H1 (cell line): ENCODE results near the gene PTPRT. TPM values are rescaled to one million over a fixed set of nuclear protein-coding genes. Genes with fewer than 3 reads are reported as not detected.

ENCODE experiments used
- SP1 ChIP-seq: IDR thresholded peaks from 2 replicates; pipeline ENCODE4 v1.6.1; 2011; ENCODE audit warnings: low read depth, low read length
- polyA plus RNA-seq, 7 experiments: library from polyadenylated mRNA; depleted of rRNA in 3 of 7; stranded (reverse) in 5 of 7; unstranded in 2 of 7; fragments of >200 nt in 5 of 7; fragments of 200-250 nt in 2 of 7; gene quantifications; 1 replicate in 5 of 7; 2 replicates in 1 of 7; 4 replicates in 1 of 7; pipeline versions ENCODE4 v1.2.1 to v1.2.3, GENCODE V29; 2011 to 2013; ENCODE audit warnings: missing spikeins in 2 of 7, mixed read lengths in 2 of 7
- total RNA-seq: library from RNA; stranded (reverse); fragmentation: NEBNext Ultra II Directional; extraction: Animal tissue kit (Norgen Biotek cat#: 25700); gene quantifications from 2 replicates; pipeline ENCODE4 v1.2.1, GENCODE V29; 2021

PTPRT gene
- total and polyA plus RNA-seq, 2 of the 8 experiments (the other 6 are each of a cell fraction or from before 2014, with no cell fraction given), result 0.33 to 1.8 TPM

GRCh38 chr20:42744756-42745465 is 444.8 kb downstream of the PTPRT start (continued):
- TF ChIP-seq SP1, result no peak
- TF ChIP-seq, all 59 proteins: peak for 0
